Measurements from ENCODE around the gene PPP1R18. TPM values are rescaled to one million over a fixed set of nuclear protein-coding genes. Genes with fewer than 3 reads are reported as not detected.

PPP1R18 gene
- total RNA-seq, 2 experiments from 2014 or later = 65.2 to 106 TPM

DNA sequence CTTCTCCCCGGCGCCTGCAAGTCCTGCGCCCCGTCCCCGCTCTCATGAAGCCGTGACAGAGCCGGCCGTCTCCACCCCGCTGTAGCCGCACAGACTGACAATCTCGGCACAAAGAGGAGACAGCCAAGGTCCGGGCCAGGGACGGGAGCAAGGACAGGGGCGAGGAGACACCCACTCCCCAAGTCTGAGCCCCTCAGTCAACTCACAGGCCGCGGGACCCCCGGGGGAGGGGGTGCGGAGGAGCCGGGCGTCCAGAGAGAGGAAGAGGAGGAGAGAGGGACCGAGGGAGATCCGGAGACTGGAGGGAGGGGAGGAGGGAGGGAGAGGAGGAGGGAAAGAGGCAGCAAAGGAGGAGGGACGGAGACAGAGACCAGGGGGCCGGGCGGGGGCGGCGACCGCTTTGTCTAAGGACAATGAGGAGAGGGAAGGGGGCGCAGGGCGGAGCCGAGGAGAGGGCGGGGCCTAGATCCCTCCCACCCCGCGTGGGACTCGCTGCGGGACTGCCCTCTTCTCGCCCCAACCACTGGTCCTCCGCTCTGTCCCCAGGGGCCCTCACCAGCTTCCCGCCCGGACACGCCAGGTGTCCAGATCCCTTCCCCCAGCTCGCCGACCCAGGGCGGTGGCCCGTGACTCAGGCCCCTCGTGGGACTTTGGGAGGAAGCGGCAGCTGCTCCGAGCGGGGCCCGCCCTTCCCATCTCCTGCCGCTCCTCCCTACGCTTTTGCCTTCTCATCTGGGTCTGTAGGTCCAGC, 638 bp upstream of the PPP1R18 start:
- peaks cover 7% of the 10 kb centered on the region; the same call in 1 of the 2 replicates for H4K20me1 ChIP-seq (ENCODE audit: insufficient read depth, low read length)
- peak overlapping the region; percentile 95 for H3K4me3 ChIP-seq (ENCODE audit: low read depth, low read length, poor library complexity, severe bottlenecking)
- no peak overlapping the region for H2AFZ ChIP-seq (ENCODE audit: low read length)
- H3K9me2 ChIP-seq (ENCODE audit: insufficient read depth, low read length) = no peaks in the 10 kb centered on the region
- TF ChIP-seq CTCF (conservative IDR thresholded peaks at IDR 0.05; ENCODE audit: low read length) (no peak), EZH2phosphoT487 (IDR thresholded peaks at IDR 0.05; ENCODE audit: borderline replicate concordance, low read depth, low read length) (no peak)
- H3K4me1 ChIP-seq (ENCODE audit: insufficient read depth, low read length, poor library complexity, severe bottlenecking) = peaks cover 34% of the 10 kb centered on the region
- DNase-seq (ENCODE audit: low spot score) = peak; percentile 98
- intact Hi-C loops (cut with micrococcal nuclease; ENCODE audit: unreplicated experiment) = loop anchor here (5.0 to 10.0 kb wide), 2 partner anchors 70 to 808 kb away; partner anchors contain the start of genes MICB, MRPS18B and PPP1R10
- peak overlapping the region; percentile 95 for H3K27ac ChIP-seq (ENCODE audit: low read depth, low read length, poor library complexity, severe bottlenecking)
- H3K36me3 ChIP-seq (ENCODE audit: insufficient read depth, low read length) = peaks cover 39% of the 10 kb centered on the region
- POLR2A ChIA-PET = interaction anchor here (1.0 to 6.3 kb wide), 3 partner anchors 17 to 33 kb away, joined by 4 to 71 read pairs (median 4); partner anchors contain the start of genes MDC1 and TUBB
- no peaks in the 10 kb centered on the region for H3K9me3 ChIP-seq (ENCODE audit: low read length)
- peaks cover 78% of the 10 kb centered on the region for H3K79me2 ChIP-seq (ENCODE audit: insufficient read depth, low read depth, low read length)
- peak overlapping the region; percentile 99 for H3K4me2 ChIP-seq (ENCODE audit: low read length)
- no TSS peak for BruUV-seq (replicated peaks)
- CTCF ChIA-PET (ENCODE audit: unreplicated experiment) = no interaction called here

DNA sequence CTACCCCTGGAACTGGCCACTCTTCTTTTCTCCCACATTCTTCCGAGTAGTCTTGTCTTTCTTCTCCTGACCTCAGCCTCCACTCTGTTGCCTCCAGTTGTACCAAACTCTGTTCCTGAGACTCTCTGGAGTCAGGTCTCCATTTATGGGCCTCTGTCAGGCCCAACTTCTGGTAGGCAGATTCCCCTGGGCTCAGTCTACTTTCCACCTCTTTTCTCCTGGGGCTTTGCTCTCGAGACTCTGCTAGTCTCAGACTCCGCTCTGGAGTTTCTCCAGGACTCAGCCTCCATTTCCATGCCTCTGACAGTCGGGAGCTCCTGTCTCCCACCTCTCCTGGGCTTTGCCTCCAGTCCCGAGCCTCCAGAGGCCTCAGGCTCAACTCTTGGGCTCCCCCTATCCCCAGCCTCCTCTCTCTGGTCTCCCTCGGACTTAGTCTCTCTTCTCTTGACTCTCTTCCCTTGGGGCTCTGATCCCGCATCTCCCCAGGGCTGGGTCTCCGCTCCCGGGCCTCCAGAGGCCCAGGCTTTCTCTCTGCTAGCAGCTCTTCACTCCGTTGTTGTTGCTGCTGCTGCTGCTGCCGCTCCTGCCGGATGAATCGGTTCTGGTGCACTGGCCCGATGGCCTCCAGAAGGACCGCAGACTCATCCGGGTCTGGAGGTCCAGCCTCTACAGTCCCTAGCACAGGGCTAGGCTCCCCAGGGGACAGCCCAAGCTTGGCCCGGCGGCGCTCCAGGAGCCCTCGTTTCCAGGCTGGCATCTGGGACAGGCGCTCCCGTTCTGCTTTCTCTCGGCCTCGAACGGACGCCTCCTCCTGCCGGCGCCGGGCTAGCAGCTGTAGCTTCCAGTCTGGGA, 1.1 kb downstream of the PPP1R18 start:
- H3K4me1 ChIP-seq (ENCODE audit: insufficient read depth, low read length, poor library complexity, severe bottlenecking) = peaks cover 41% of the 10 kb centered on the region
- H3K4me2 ChIP-seq (ENCODE audit: low read length) = peak overlapping the region; percentile 99
- peak overlapping the region; percentile 95 for H3K4me3 ChIP-seq (ENCODE audit: low read depth, low read length, poor library complexity, severe bottlenecking)
- no TSS peak for BruUV-seq (replicated peaks)
- peak; percentile 54 for DNase-seq (ENCODE audit: low spot score)
- ChIA-PET CTCF (ENCODE audit: unreplicated experiment) (interaction anchor here (0.6 to 1.0 kb wide), 2 partner anchors 38 to 144 kb away, joined by 3 read pairs; no protein-coding TSS in a partner anchor), POLR2A (interaction anchor here (1.0 to 2.7 kb wide), 3 partner anchors 31 to 37 kb away, joined by 4 to 14 read pairs (median 5); partner anchors contain the start of genes MDC1 and TUBB)
- peaks cover 13% of the 10 kb centered on the region; the same call in 1 of the 2 replicates for H4K20me1 ChIP-seq (ENCODE audit: insufficient read depth, low read length)
- peaks cover 56% of the 10 kb centered on the region for H3K36me3 ChIP-seq (ENCODE audit: insufficient read depth, low read length)
- peak overlapping the region; percentile 95 for H3K27ac ChIP-seq (ENCODE audit: low read depth, low read length, poor library complexity, severe bottlenecking)
- peak; percentile 74 for TF ChIP-seq CTCF (conservative IDR thresholded peaks at IDR 0.05; ENCODE audit: low read length)
- TF ChIP-seq EZH2phosphoT487 (IDR thresholded peaks at IDR 0.05; ENCODE audit: borderline replicate concordance, low read depth, low read length) = no peak
- no peaks in the 10 kb centered on the region for H3K9me2 ChIP-seq (ENCODE audit: insufficient read depth, low read length)
- H3K79me2 ChIP-seq (ENCODE audit: insufficient read depth, low read depth, low read length) = peaks cover 92% of the 10 kb centered on the region
- H3K9me3 ChIP-seq (ENCODE audit: low read length) = no peaks in the 10 kb centered on the region
- no peak overlapping the region for H2AFZ ChIP-seq (ENCODE audit: low read length)
- intact Hi-C loops (cut with micrococcal nuclease; ENCODE audit: unreplicated experiment) = loop anchor here (5.0 to 10.0 kb wide), 2 partner anchors 68 to 809 kb away; partner anchors contain the start of genes MICB, MRPS18B and PPP1R10
